GM18511 (cell line): ENCODE measurements around the gene C9orf50.

ENCODE experiments used
- ATAC-seq: cut with Tn5 transposase; IDR thresholded peaks from one replicate; pipeline ENCODE4 v1.9.1; 2021; ENCODE audit warnings: mild to moderate bottlenecking, moderate library complexity; ENCODE audit not compliant: unreplicated experiment

C9orf50 gene

GRCh38 chr9:129572052-129572425 lies 48.9 kb downstream of the C9orf50 start:
- no peak for ATAC-seq

GRCh38 chr9:129571298-129572051 lies 49.4 kb downstream of the C9orf50 start:
- no peak for ATAC-seq

GRCh38 chr9:129570450-129571297 lies 50.2 kb downstream of the C9orf50 start:
- no peak for ATAC-seq

GRCh38 chr9:129569502-129570449 lies 51.1 kb downstream of the C9orf50 start:
- ATAC-seq, result no peak

GRCh38 chr9:129568560-129569501 lies 52.1 kb downstream of the C9orf50 start:
- ATAC-seq, result no peak

GRCh38 chr9:129567842-129568559 lies 52.9 kb downstream of the C9orf50 start:
- ATAC-seq, result no peak

- no peak for ATAC-seq
These were observed 53.6 kb downstream of the C9orf50 start for GRCh38 chr9:129567329-129567728.

- no peak for ATAC-seq
These were observed 54.2 kb downstream of the C9orf50 start for GRCh38 chr9:129566563-129567266.

- no peak for ATAC-seq
These were observed 58.0 kb downstream of the C9orf50 start for GRCh38 chr9:129562917-129563316.

- ATAC-seq, result no peak
These were observed 58.4 kb downstream of the C9orf50 start for GRCh38 chr9:129562514-129562913.
